ENCODE data around the gene RNF225.

RNF225 gene

DNA sequence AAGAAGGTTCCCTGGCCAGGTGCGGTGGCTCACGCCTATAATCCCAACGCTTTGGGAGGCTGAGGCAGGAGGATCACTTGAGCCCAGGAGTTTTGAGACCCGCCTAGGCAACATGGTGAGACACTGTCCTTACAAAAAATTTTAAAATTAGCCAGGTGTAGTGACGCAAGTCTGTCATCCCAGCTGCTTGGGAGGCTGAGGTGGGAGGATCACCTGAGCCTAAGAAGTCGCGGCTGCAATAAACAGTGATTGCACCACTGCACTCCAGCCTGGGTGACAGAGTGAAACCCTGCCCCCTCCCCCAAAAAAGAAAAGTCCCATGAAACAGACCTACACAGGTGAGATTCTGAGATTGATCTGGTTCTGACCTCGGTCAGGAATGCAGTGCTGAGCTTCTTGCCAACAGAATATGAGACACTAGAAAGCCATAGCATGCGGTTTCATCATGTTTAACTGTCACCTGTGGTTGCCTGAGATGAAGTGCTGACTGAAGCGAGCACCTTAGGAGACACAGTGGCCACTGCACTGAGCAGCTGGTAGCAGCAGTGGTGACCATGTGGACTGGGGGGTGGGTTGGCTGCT, 40.1 kb upstream of the RNF225 start:
- TF ChIP-seq, protein P1, sequence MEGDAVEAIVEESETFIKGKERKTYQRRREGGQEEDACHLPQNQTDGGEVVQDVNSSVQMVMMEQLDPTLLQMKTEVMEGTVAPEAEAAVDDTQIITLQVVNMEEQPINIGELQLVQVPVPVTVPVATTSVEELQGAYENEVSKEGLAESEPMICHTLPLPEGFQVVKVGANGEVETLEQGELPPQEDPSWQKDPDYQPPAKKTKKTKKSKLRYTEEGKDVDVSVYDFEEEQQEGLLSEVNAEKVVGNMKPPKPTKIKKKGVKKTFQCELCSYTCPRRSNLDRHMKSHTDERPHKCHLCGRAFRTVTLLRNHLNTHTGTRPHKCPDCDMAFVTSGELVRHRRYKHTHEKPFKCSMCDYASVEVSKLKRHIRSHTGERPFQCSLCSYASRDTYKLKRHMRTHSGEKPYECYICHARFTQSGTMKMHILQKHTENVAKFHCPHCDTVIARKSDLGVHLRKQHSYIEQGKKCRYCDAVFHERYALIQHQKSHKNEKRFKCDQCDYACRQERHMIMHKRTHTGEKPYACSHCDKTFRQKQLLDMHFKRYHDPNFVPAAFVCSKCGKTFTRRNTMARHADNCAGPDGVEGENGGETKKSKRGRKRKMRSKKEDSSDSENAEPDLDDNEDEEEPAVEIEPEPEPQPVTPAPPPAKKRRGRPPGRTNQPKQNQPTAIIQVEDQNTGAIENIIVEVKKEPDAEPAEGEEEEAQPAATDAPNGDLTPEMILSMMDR (IDR thresholded peaks at IDR 0.05; ENCODE audit: control insufficient read depth, insufficient read depth, low read depth, low read length, missing control alignments), result no peak
- no peak for DNase-seq (ENCODE audit: low read depth)
- H3K4me3 ChIP-seq (ENCODE audit: control insufficient read depth, low read depth, low read length), result no peak overlapping the region

DNA sequence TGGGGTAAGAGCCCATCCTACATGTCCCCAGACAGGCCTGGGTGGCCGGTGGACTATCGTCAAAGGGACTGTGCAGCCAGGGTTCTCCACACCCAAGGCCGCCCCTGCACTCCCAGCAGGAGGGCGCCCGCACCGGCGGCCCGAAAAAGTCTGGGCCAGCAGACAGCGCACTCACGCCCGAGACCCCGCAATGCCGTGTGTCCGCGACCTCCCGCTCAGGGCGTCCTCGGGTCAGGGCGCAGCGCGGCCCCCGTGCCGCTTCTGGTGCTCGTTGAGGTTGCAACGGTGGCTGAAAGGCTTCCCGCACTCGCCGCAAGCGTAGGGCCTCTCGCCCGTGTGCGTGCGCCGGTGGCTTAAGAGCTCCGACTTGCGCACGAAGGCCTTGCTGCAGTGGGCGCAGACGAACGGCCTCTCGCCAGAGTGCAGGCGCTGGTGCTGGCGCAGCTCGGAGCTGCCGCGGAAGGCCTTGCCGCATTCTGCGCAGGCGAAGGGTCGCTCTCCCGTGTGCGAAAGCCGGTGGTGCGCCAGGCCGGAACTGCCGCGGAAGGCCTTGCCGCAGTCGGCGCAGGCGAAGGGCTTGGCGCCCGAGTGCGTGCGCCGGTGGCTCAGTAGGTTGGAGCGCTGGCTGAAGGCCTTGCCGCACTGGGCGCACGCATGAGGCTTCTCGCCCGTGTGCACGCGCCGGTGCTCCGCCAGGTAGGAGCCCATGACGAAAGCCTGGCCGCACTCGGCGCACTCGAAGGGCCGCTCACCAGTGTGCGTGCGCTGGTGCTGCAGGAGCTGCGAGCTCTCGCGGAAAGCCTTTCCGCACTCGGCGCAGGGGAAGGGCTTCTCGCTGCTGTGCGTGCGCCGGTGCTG, 39.3 kb upstream of the RNF225 start:
- H3K4me3 ChIP-seq (ENCODE audit: control insufficient read depth, low read depth, low read length), result no peak overlapping the region
- TF ChIP-seq, protein P1 (IDR thresholded peaks at IDR 0.05; ENCODE audit: control insufficient read depth, insufficient read depth, low read depth, low read length, missing control alignments), result no peak
- no peak for DNase-seq (ENCODE audit: low read depth)

DNA sequence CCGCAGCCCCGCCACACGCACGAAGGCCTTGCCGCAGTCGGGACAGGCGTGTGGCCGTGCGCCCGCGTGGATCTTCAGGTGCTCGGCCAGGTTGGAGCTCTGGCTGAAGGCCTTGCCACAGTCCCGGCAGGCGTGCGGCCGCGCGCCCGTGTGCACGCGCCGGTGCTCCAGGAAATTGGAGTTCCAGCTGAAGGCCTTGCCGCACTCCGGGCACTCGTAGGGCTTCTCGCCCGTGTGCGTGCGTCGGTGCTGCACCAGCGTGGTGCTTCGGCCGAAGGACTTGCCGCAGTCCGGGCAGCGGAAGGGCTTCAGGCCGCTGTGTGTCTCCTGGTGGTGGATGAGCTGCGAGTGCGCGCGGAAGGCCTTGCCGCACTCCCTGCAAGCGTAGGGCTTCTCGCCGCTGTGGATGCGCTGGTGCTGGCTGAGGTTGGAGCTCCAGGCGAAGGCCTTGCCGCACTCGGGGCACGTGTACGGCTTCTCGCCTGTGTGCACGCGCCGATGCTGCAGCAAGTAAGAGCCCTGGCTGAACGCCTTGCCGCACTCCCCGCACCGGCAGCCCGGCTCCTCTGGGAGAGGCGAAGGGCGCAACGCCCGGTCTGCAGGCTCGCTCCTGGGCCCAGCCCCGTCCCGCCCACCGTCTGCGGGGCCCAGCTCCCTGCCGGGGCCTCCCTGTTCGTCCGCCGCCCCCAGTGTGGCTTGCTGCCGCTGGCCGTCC, 38.5 kb upstream of the RNF225 start:
- DNase-seq (ENCODE audit: low read depth), result no peak
- TF ChIP-seq, protein P1 (IDR thresholded peaks at IDR 0.05; ENCODE audit: control insufficient read depth, insufficient read depth, low read depth, low read length, missing control alignments), result no peak
- no peak overlapping the region for H3K4me3 ChIP-seq (ENCODE audit: control insufficient read depth, low read depth, low read length)

DNA sequence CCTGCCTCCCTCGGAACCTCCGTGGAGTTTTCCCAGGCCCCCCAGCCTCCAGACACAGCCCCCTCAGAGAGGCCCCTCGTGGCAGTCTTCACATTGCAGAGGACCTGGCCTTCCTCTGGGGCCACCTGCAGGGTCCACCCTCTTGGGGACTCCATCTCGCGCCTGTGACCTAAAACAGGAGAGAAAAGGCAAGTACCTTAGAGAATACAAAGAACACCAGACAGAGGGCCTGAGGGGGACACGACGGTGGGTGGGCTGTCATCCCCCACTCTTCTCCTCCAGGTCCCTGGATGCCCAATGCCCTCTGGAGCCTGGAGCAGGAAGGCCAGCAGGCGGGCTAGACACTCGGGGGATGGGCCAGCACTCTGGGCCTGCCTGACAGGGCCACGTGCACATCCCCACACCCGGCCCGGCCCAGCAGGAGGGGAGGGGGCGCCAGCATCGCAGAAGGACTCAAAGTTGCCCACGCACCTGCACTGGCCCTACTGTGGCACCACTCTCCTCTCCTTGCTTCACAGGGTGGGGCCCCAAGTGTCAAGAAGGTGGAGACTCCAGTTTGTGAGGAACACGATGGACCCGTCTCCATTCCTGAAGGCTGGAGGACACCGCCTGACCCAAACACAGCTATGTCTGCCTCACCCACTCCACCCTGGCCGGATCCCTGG, 37.8 kb upstream of the RNF225 start:
- TF ChIP-seq, protein P1 (IDR thresholded peaks at IDR 0.05; ENCODE audit: control insufficient read depth, insufficient read depth, low read depth, low read length, missing control alignments), result no peak
- no peak for DNase-seq (ENCODE audit: low read depth)
- no peak overlapping the region for H3K4me3 ChIP-seq (ENCODE audit: control insufficient read depth, low read depth, low read length)

DNA sequence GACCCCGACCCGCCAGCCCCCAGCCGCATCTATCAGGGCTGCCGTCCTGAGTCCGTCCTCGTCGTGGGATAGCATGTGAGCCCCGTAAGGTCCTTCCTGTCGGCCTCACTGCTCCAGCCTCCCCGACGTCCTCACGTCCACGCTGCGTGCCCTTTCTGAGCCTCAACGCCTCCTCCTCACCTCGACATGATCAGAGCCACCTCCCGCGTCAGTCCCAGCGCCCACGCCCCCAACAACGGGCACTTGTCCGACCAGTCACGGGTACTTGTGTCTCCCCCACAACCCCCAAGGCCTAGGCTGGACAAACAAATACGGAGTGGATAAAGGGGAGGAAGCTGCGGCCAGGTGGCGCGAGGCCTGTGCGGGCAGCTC, 33.6 kb upstream of the RNF225 start:
- peak overlapping the region; percentile 72 for H3K4me3 ChIP-seq (ENCODE audit: control insufficient read depth, low read depth, low read length)
- TF ChIP-seq, protein P1 (IDR thresholded peaks at IDR 0.05; ENCODE audit: control insufficient read depth, insufficient read depth, low read depth, low read length, missing control alignments), result peak; percentile 10
- DNase-seq (ENCODE audit: low read depth), result no peak

DNA sequence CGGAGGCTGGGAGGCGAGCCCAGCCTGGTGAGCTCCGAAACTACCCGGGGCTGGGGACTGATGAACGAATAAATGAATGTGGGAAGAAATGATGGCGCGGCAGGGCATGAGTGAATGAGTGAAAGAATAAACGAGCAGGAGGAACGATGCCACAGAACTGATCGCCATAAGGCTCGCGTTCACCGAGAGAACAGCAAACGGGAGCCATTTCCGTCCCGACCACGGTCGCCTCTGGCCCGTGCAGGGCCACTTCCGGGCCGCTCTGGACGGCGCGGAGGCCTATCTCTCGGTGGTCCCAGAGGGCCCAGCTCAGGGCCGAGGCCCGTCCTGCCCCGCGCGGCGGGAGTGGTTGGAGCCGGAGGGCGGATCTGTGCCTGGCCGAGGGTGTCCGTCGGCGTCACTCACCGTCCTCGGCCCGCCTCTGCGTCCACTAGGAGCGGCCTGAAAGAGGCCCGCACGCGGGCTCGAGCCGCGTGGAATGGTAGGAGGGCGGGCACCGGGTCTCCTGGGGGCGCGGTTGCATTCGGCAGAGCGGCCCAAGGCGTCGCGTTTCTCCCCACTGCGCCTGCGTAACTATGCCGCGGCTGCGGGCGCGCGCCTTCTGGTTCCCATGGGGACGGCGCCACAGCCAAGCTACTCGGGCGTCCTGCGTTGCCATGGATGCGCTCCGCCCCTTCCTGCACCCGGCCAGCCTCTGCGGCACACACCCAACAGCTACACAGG, 33.0 kb upstream of the RNF225 start, which contains the start of gene ZNF497:
TSS of gene ZNF497 (minus strand) at position 480 of the 723 bp plus-strand sequence. CDS start 5,116 bp downstream, outside the sequence.
- TF ChIP-seq, protein P1 (IDR thresholded peaks at IDR 0.05; ENCODE audit: control insufficient read depth, insufficient read depth, low read depth, low read length, missing control alignments), result no peak
- DNase-seq (ENCODE audit: low read depth), result peak; percentile 79
- H3K4me3 ChIP-seq (ENCODE audit: control insufficient read depth, low read depth, low read length), result peak within 1 kb of the TSS; percentile 72
